ENCODE results near the gene FBN1.

FBN1 gene

GRCh38 chr15:48622237-48622636 is 23.3 kb downstream of the FBN1 start:
- DNase-seq (ENCODE audit: low spot score) = no peak

DNA sequence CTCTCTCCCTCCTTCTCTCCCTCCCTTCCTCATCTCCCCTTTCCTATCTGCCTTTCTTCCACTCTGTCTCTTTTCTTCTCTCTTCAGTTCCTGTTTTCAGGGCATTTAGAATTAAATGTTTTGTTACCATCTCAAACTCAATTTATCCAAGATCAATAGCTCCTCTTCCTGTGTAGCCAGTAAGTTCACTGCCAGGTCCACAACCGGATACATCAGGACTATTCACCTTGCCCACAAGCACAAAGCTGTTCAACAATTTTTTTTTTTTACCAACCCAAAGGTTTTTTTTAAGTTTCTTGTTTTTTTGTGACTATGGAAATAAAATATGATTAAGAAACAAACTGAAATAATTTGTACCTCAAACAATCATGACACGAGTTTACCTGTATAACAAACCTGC is 26.1 kb downstream of the FBN1 start:
- DNase-seq (ENCODE audit: low spot score) = no peak

DNA sequence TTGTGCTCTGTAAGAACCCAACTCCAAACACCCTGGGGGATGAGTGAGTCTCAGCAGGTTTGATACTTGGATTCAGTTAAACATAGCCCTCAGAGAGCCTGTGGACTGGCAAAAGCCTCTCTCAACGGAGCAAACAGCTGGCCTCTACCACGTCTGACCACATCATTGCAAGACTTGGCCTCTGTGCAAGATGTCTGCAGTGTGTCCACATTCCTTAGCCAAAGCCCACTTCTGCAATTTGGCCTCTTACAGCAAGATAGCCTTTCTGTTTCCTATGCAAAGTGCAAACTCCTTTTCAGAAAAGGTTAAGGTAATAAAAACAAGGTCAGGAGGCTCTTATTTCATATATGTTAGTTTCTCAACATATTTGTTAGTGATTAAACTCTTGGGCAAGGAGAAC is 27.9 kb downstream of the FBN1 start:
- DNase-seq (ENCODE audit: low spot score) = no peak

DNA sequence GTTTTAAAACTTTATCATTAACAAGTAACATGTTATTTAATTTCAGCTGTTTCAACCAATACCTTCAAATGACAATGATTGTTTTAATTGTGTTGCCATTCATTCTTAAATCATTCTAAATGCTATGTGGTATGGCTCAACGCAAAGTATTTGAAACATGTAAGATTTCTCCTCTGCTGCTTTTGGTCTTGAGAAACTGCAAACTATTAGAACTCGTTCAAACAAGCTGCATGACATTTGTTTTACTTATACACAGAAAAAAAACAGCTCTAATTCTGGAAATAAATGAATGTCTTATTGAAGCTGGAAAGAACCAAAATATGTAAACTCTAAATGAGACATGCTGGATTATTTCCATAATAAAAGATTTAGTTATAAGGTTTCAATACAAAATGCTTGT is 29.3 kb downstream of the FBN1 start:
- no peak for DNase-seq (ENCODE audit: low spot score)

DNA sequence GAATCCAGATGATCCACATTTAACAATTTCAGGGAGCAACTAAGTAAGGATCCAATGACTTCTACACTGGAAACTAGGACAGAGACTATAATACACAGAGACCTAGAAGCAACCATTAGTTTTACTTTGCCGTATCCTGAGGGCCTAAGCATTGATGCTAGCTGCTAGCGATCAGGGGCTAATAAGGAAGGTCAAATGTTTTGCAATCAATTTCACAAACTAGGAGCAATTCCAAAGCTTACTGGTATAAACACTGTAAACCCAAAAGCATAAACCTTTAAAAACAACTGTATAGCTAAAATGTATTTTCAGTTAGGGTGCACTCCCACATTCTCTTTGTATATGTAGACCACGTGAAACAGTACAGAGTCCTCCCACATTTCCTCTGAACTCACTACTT is 31.5 kb downstream of the FBN1 start:
- DNase-seq (ENCODE audit: low spot score) = no peak

GRCh38 chr15:48609486-48609885 is 36.0 kb downstream of the FBN1 start:
- no peak for DNase-seq (ENCODE audit: low spot score)

DNA sequence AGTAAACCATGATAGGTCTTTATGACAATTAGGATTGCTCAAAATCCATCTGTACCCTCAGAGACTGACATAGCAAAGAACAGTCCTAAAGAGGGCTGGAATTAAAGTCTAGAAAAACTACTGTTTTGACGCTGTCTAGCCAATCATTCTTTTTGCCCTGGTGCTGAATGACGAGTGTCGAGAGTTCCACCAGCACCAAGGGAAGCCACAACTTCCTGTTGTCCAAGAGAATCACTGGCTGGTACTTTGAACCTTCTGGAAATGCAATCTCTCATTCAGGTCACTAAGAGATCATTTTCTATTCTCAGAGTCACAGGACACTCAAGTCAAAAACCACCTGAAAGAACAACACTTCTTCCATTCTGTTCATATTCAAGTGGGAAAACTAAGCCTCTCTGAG is 37.7 kb downstream of the FBN1 start:
- no peak for DNase-seq (ENCODE audit: low spot score)

DNA sequence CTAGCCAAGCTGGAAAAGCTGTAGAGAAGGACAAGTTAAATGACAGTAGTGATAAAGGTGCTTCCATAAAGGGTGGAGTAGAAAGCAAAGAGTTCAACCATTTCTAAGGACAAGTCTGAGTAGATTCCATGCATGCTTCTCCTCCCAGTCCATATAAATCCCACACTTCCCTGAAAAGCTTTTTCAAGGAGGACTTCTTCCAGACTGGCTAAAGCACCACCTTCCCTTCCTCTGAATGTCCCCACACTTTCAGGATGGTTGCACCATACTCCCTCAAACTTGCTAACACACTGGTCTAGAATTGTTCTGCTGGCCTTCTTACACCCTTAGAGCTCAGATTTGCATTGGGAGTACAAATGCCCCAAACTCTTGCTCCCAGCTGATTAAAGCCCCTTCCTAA is 40.9 kb downstream of the FBN1 start:
- DNase-seq (ENCODE audit: low spot score) = no peak

GRCh38 chr15:48603922-48604321 is 41.6 kb downstream of the FBN1 start:
- no peak for DNase-seq (ENCODE audit: low spot score)

DNA sequence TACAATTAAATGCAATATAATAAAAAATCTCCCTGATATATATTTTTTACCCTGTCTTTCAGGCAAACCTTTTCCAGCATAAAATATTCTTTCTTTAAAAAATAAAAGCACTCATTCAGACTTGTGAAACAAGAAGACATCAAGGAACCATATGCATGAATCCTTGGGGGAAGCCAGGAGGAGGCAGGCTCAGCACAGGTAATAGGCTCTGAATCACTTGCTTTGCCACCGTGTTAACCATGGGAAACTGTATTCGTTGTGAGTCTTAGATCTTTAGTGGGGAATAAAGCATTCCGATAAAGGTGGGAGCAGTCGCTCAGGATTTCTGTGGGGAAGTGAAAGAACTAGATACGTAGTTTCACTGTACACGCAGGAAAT is 42.4 kb downstream of the FBN1 start:
- DNase-seq (ENCODE audit: low spot score) = no peak

- no peak for DNase-seq (ENCODE audit: low spot score)
These were observed 43.0 kb downstream of the FBN1 start for GRCh38 chr15:48602358-48603122.

- no peak for DNase-seq (ENCODE audit: low spot score)
These were observed 44.4 kb downstream of the FBN1 start for GRCh38 chr15:48601095-48601494.

- no peak for DNase-seq (ENCODE audit: low spot score)
These were observed 48.7 kb downstream of the FBN1 start for GRCh38 chr15:48596841-48597240.

GRCh38 chr15:48596415-48596814 is 49.1 kb downstream of the FBN1 start:
- DNase-seq (ENCODE audit: low spot score) = no peak

GRCh38 chr15:48595981-48596380 is 49.5 kb downstream of the FBN1 start:
- no peak for DNase-seq (ENCODE audit: low spot score)

DNA sequence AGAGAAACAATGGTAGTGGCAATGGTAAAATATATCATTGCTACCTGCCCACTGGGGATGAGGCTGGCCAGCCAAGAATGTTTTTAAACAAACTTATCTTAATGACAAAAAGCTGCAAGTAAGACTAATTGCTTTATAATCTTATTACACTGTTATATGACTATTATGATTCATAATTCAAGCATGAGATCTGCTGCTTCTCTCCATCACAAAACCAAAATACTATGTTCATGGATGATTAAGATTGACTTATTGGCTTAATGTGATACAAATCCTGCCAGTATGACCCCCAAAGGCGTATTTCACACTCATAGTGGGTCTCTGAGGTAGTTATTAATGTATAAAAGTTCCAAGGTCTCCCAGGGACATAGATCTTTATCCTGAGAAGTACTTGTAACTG is 52.6 kb downstream of the FBN1 start:
- DNase-seq (ENCODE audit: low spot score) = no peak

GRCh38 chr15:48592221-48592731 is 53.2 kb downstream of the FBN1 start:
- DNase-seq (ENCODE audit: low spot score) = no peak

DNA sequence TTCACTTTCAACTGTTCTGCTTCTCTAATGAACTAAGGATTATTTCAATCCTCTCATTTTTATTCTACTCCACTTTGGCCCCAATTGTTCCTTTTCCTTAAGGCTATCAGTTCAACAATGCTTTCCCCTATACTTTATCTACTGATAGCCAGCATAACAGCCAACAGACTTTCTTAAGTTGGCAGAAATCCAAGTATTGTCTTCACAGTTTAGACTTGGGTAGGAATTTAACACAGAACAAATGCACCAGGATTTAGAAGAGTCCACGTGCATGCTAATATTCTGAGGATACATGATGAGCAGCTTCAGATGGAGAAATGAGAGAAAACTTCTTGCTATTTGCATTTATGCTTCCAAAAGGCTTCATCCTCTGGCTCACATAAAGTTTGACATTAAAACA is 54.8 kb downstream of the FBN1 start:
- no peak for DNase-seq (ENCODE audit: low spot score)

DNA sequence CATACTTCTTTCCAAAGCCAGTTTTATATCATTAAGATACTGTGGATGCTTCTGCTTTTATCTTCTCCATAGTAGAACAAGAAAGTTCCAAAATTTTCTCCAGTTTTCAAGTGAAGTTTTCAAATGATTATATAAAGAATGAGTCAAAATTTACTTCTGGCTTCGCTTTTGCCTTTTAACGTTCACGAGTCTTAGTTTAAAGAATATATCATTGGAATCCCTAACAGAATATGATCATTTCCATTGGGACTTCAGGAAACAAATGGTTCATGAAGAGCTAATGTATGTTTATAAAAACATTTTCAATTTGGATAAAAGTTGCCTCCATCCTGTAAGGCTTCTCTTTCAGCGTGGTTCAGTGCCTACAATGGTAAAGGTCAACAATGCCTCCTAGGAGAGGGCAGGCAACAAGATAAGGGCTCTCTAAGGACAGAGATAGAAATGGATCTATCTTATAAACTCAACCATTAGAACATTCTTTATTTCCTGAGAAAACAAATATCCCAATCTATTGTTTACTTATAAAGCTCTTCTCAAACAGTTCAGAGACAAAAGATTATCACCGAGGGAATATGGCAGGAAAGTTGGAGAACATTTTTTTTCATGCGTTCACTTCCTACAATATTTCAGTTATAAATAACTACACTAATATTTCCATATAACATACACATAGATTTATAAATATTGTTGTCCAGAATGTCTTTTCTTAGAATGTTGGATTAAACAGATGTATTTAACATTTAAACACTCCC is 60.5 kb downstream of the FBN1 start:
- DNase-seq (ENCODE audit: low spot score) = no peak

DNA sequence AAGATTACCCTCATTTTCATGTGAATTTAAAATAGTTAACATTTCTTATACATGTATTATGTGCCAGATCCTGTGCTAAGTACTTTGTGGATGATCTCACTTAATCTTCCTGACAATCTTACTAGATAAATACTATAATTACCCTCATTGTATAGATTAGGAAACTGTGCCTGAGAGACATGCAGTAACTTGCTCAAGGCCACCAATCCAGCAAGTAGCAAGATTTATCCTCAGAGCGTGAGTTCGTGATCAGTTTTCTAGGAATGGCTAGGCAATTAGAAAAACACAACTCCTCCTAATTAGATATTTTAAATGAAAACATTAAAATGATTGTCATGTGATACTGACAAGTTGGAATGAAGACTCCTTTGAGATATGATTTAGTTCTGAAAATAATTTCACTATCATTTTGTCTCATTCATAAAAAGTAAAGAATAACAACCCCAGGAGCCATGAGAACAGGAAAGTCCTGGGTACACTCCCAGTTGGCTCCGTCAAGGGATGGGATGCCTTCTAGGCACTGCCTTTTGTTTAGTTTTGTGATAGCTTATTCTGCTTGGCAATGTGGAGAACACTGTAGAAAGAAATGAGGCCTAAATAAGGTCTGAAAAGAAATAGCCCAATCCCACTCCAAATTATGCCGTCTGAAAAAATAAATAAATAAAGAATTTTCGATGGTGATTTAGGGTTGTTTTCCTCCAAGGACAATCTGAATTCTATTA is 61.3 kb downstream of the FBN1 start:
- no peak for DNase-seq (ENCODE audit: low spot score)

- DNase-seq (ENCODE audit: low spot score) = no peak
These were observed 62.9 kb downstream of the FBN1 start for GRCh38 chr15:48582452-48583247.

GRCh38 chr15:48581219-48581618 is 64.3 kb downstream of the FBN1 start:
- DNase-seq (ENCODE audit: low spot score) = no peak
